Measurements from ENCODE around the gene NR1H4.

Gene NR1H4

DNA sequence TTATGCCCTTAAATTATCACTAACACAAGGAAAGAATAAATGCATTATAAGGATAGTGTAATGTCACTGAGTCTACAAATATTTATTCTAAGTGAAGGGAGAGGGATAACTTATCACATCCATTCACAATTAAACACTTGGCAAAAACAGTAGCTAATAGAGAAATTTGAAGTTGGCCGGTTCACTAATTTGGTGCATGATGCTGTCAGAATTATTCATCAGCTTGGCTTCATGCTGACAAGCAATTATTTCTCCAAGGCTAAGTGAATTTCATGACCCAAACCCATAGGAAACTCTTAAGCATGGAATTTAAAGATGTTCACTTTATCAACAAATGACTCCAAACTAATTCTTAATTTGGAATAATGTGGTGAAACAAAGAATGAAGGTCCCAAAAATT, 25.0 kb upstream of the NR1H4 start:
- no peaks in the 10 kb centered on the region for H3K4me1 ChIP-seq (ENCODE audit: insufficient read depth, low read length, poor library complexity, severe bottlenecking)
- no peaks in the 10 kb centered on the region for H3K79me2 ChIP-seq (ENCODE audit: insufficient read depth, low read length)
- no peaks in the 10 kb centered on the region for H3K27me3 ChIP-seq (ENCODE audit: insufficient read depth, low read length, poor library complexity, severe bottlenecking)
- no peak overlapping the region for H2AFZ ChIP-seq (ENCODE audit: low read length)
- no peak overlapping the region for H3K9ac ChIP-seq (ENCODE audit: low read depth, low read length, poor library complexity, severe bottlenecking)
- no peaks in the 10 kb centered on the region for H3F3A ChIP-seq (ENCODE audit: low read depth)
- no peak overlapping the region for H3K4me3 ChIP-seq (ENCODE audit: low read length, poor library complexity, severe bottlenecking)
- H3K9me3 ChIP-seq (ENCODE audit: insufficient read depth, low read depth, low read length), result no peaks in the 10 kb centered on the region
- no peaks in the 10 kb centered on the region for H3K36me3 ChIP-seq (ENCODE audit: insufficient read depth, low read length)
- TF ChIP-seq, protein P1, sequence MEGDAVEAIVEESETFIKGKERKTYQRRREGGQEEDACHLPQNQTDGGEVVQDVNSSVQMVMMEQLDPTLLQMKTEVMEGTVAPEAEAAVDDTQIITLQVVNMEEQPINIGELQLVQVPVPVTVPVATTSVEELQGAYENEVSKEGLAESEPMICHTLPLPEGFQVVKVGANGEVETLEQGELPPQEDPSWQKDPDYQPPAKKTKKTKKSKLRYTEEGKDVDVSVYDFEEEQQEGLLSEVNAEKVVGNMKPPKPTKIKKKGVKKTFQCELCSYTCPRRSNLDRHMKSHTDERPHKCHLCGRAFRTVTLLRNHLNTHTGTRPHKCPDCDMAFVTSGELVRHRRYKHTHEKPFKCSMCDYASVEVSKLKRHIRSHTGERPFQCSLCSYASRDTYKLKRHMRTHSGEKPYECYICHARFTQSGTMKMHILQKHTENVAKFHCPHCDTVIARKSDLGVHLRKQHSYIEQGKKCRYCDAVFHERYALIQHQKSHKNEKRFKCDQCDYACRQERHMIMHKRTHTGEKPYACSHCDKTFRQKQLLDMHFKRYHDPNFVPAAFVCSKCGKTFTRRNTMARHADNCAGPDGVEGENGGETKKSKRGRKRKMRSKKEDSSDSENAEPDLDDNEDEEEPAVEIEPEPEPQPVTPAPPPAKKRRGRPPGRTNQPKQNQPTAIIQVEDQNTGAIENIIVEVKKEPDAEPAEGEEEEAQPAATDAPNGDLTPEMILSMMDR (conservative IDR thresholded peaks at IDR 0.05; ENCODE audit: low read length), result no peak
- no peak for TF ChIP-seq EZH2phosphoT487 (IDR thresholded peaks at IDR 0.05; ENCODE audit: borderline replicate concordance)
- no peaks in the 10 kb centered on the region for H4K20me1 ChIP-seq (ENCODE audit: insufficient read depth, low read length, poor library complexity, severe bottlenecking)
- H3K4me2 ChIP-seq (ENCODE audit: low read depth, low read length, poor library complexity, severe bottlenecking), result no peak overlapping the region
- H3K9me2 ChIP-seq (replicated peaks; ENCODE audit: low read depth, low read length), result no peaks in the 10 kb centered on the region

DNA sequence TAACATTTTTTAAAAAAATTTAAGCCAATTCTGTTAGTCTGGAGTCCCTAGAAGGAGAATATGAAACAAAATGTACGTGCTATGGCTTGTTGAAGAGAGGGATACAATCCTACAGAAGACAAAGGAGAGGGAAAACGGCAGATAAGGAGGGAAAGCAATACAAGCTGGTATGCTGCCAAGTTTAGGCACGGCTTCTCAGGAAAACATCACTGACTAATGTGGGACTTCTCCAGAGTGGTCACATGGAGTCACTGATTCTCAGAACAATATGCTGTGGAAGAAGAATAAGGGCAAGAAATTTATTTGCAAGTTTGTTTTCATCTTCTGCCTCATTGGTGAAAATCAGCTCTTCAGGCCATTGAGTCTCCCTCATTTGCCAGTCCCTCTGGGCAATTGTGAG, 22.9 kb upstream of the NR1H4 start:
- Histone ChIP-seq H3K27me3 (ENCODE audit: insufficient read depth, low read length, poor library complexity, severe bottlenecking) (no peaks in the 10 kb centered on the region), H3K4me1 (ENCODE audit: insufficient read depth, low read length, poor library complexity, severe bottlenecking) (no peaks in the 10 kb centered on the region), H4K20me1 (ENCODE audit: insufficient read depth, low read length, poor library complexity, severe bottlenecking) (no peaks in the 10 kb centered on the region), H3K9me3 (ENCODE audit: insufficient read depth, low read depth, low read length) (no peaks in the 10 kb centered on the region), H3F3A (ENCODE audit: low read depth) (no peaks in the 10 kb centered on the region), H3K9ac (ENCODE audit: low read depth, low read length, poor library complexity, severe bottlenecking) (no peak overlapping the region), H3K4me3 (ENCODE audit: low read length, poor library complexity, severe bottlenecking) (no peak overlapping the region), H3K4me2 (ENCODE audit: low read depth, low read length, poor library complexity, severe bottlenecking) (no peak overlapping the region), H2AFZ (ENCODE audit: low read length) (no peak overlapping the region), H3K9me2 (replicated peaks; ENCODE audit: low read depth, low read length) (no peaks in the 10 kb centered on the region), H3K36me3 (ENCODE audit: insufficient read depth, low read length) (no peaks in the 10 kb centered on the region), H3K79me2 (ENCODE audit: insufficient read depth, low read length) (no peaks in the 10 kb centered on the region)
- TF ChIP-seq, protein P1 (conservative IDR thresholded peaks at IDR 0.05; ENCODE audit: low read length), result no peak

DNA sequence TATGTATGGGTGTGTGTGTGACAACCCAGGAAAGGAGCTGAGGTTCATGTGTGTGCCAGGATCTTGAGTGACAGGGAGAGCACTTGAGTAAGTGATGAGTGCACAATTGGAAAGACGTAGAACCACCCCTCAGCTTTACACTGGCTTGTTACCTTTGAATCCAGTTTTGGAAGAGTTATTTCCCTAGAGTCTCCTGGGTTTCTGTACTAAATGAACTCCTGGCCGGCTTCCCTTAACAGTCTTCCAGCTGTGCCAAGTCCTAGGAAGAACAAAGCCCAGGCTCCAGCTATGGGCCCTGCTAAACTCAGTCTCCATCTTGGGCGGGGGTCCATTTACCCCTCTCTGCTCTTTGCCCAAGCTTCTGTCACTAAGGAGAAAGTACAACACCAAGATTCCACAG, 19.7 kb upstream of the NR1H4 start:
- Histone ChIP-seq H3K4me1 (ENCODE audit: insufficient read depth, low read length, poor library complexity, severe bottlenecking) (no peaks in the 10 kb centered on the region), H3K9me2 (replicated peaks; ENCODE audit: low read depth, low read length) (no peaks in the 10 kb centered on the region), H3K36me3 (ENCODE audit: insufficient read depth, low read length) (no peaks in the 10 kb centered on the region), H3K79me2 (ENCODE audit: insufficient read depth, low read length) (no peaks in the 10 kb centered on the region), H3K9me3 (ENCODE audit: insufficient read depth, low read depth, low read length) (no peaks in the 10 kb centered on the region), H3K4me2 (ENCODE audit: low read depth, low read length, poor library complexity, severe bottlenecking) (no peak overlapping the region), H2AFZ (ENCODE audit: low read length) (no peak overlapping the region), H4K20me1 (ENCODE audit: insufficient read depth, low read length, poor library complexity, severe bottlenecking) (no peaks in the 10 kb centered on the region), H3K27me3 (ENCODE audit: insufficient read depth, low read length, poor library complexity, severe bottlenecking) (no peaks in the 10 kb centered on the region), H3K4me3 (ENCODE audit: low read length, poor library complexity, severe bottlenecking) (no peak overlapping the region), H3F3A (ENCODE audit: low read depth) (no peaks in the 10 kb centered on the region), H3K9ac (ENCODE audit: low read depth, low read length, poor library complexity, severe bottlenecking) (no peak overlapping the region)
- TF ChIP-seq EZH2phosphoT487 (IDR thresholded peaks at IDR 0.05; ENCODE audit: borderline replicate concordance), result no peak
- TF ChIP-seq, protein P1 (conservative IDR thresholded peaks at IDR 0.05; ENCODE audit: low read length), result no peak

Measured in Loucy (cell line).